Caco-2 (cell line): ENCODE data around the gene PIP4K2B. TPM values are rescaled to one million over a fixed set of nuclear protein-coding genes. Genes with fewer than 3 reads are reported as not detected.

ENCODE experiments used
- BruUV-seq: library from RNA; stranded (reverse); fragments of 400-500 nt; replicated peaks from 2 replicates; lab custom pipeline; 2021; lab: Mats Ljungman, UMichigan
- CTCF ChIA-PET: fragments of 300-600 bp; sonication (Branson Sonifier 250); formaldehyde crosslinking; loops from one replicate; lab custom pipeline; 2022; ENCODE audit warnings: antibody characterized with exemption; lab: Charles Lee
- POLR2A ChIA-PET: fragments of 300-600 bp; sonication (Branson Sonifier 250); formaldehyde crosslinking; loops from one replicate; lab custom pipeline; 2022; ENCODE audit warnings: antibody characterized with exemption; lab: Charles Lee
- DNase-seq, 2 experiments: peaks; one replicate each; pipeline versions ENCODE4 v3.0.0 to v3.0.0-alpha.2; 2020 to 2022
- H3K27me3 ChIP-seq: replicated peaks from 2 replicates; pipeline ENCODE4 v1.6.0; 2011; ENCODE audit warnings: low read length; ENCODE audit not compliant: control insufficient read depth, insufficient read depth
- H3K36me3 ChIP-seq: 2 replicates; pipeline ENCODE4 v1.5.1; 2011; ENCODE audit warnings: low read length; ENCODE audit not compliant: control insufficient read depth, insufficient read depth
- H3K4me1 ChIP-seq: fragments of 250-450 bp; sonication (Bioruptor Pico); 2 replicates; pipeline ENCODE4 v1.5.1; 2020; ENCODE audit warnings: mild to moderate bottlenecking
- H3K4me3 ChIP-seq: 2 replicates; pipeline ENCODE4 v1.5.1; 2011; ENCODE audit warnings: low read depth, mild to moderate bottlenecking, control low read depth, low read length
- H3K9me3 ChIP-seq: fragments of 250-450 bp; sonication (Bioruptor Pico); 2 replicates; pipeline ENCODE4 v1.5.1; 2020; ENCODE audit warnings: mild to moderate bottlenecking, moderate library complexity
- H3K27ac Mint-ChIP-seq: one replicate; pipeline ENCODE4 v1.8.0; 2022; ENCODE audit warnings: mixed read lengths; ENCODE audit not compliant: unreplicated experiment
- H3K27me3 Mint-ChIP-seq: one replicate; pipeline ENCODE4 v1.8.0; 2022; ENCODE audit warnings: mixed read lengths; ENCODE audit not compliant: insufficient read depth, unreplicated experiment
- H3K36me3 Mint-ChIP-seq: one replicate; pipeline ENCODE4 v1.8.0; 2022; ENCODE audit warnings: mild to moderate bottlenecking, mixed read lengths; ENCODE audit not compliant: insufficient read depth, unreplicated experiment
- H3K4me1 Mint-ChIP-seq: one replicate; pipeline ENCODE4 v1.8.0; 2022; ENCODE audit warnings: low read depth, mixed read lengths; ENCODE audit not compliant: unreplicated experiment
- H3K4me3 Mint-ChIP-seq: one replicate; pipeline ENCODE4 v1.8.0; 2022; ENCODE audit warnings: mild to moderate bottlenecking, moderate library complexity, mixed read lengths; ENCODE audit not compliant: unreplicated experiment
- H3K9me3 Mint-ChIP-seq: one replicate; pipeline ENCODE4 v1.8.0; 2022; ENCODE audit warnings: mixed read lengths; ENCODE audit not compliant: unreplicated experiment
- CTCF ChIP-seq, 2 experiments: fragments of 200-600 bp in 1 of 2; IDR thresholded peaks; 1 replicate in 1 of 2; 2 replicates in 1 of 2; pipeline versions ENCODE4 v1.5.1 to v1.8.0; 2011 to 2022; ENCODE audit warnings: antibody characterized with exemption in 1 of 2, control low read depth in 1 of 2, inconsistent platforms in 1 of 2, low read depth in 1 of 2, low read length in 1 of 2, mild to moderate bottlenecking in 1 of 2, moderate library complexity in 1 of 2; ENCODE audit not compliant: insufficient read depth in 1 of 2, severe bottlenecking in 1 of 2, unreplicated experiment in 1 of 2
- intact Hi-C: fragments of 100-400 bp; cut with micrococcal nuclease; formaldehyde crosslinking; loops from one replicate; pipeline ENCODE4 v1.10.0; 2022; ENCODE audit not compliant: unreplicated experiment
- total RNA-seq: library from RNA; stranded (reverse); gene quantifications from 2 replicates; pipeline ENCODE4 v1.2.3, GENCODE V29; 2022

Gene PIP4K2B
- total RNA-seq, 1 experiment from 2014 or later, result 39.6 TPM

GRCh38 chr17:38729886-38730525 lies 69.3 kb downstream of the PIP4K2B start, which contains the start of gene CISD3:
Gene CISD3 (plus strand): TSS chr17:38730341. CDS start chr17:38730359, 18 bp downstream.
- H3K27me3 Mint-ChIP-seq, result no peaks in the 10 kb centered on the region
- peaks cover 20% of the 10 kb centered on the region for H3K4me1 ChIP-seq
- H3K9me3 ChIP-seq, result no peaks in the 10 kb centered on the region
- H3K36me3 ChIP-seq, result no peaks in the 10 kb centered on the region; the same call in 1 of the 2 replicates
- peak within 1 kb of the TSS; percentile 85 for H3K27ac Mint-ChIP-seq
- CTCF ChIA-PET, result interaction anchor here (1.0 to 1.8 kb wide), 4 partner anchors 16 to 172 kb away, joined by 3 to 7 read pairs (median 4); partner anchors contain the start of gene MLLT6
- no TSS peak for BruUV-seq
- POLR2A ChIA-PET, result interaction anchor here (1.0 kb wide), 1 partner anchor 25 kb away, joined by 6 read pairs; the partner anchor contains the start of gene MLLT6
- peak within 1 kb of the TSS; percentile 89 for H3K4me3 Mint-ChIP-seq
- H3K4me1 Mint-ChIP-seq, result peaks cover 15% of the 10 kb centered on the region
- intact Hi-C loops, result loop anchor here (1.0 to 2.0 kb wide), 2 partner anchors 19 to 53 kb away; partner anchors contain the start of gene PCGF2
- peak; percentile 32 to 74 for TF ChIP-seq CTCF (IDR thresholded peaks at IDR 0.05; ENCODE audit: insufficient read depth in 1 of 2, low read depth in 1 of 2, low read length in 1 of 2, severe bottlenecking in 1 of 2, unreplicated experiment in 1 of 2)
- H3K4me3 ChIP-seq, result peak within 1 kb of the TSS; percentile 64
- H3K36me3 Mint-ChIP-seq, result peaks cover 50% of the 10 kb centered on the region
- no peaks in the 10 kb centered on the region for H3K9me3 Mint-ChIP-seq
- peak; percentile 84 to 95 for DNase-seq
- H3K27me3 ChIP-seq, result no peaks in the 10 kb centered on the region

GRCh38 chr17:38729368-38729885 lies 69.9 kb downstream of the PIP4K2B start:
- peaks cover 45% of the 10 kb centered on the region for H3K36me3 Mint-ChIP-seq
- no peaks in the 10 kb centered on the region for H3K27me3 Mint-ChIP-seq
- no peaks in the 10 kb centered on the region for H3K9me3 ChIP-seq
- TF ChIP-seq CTCF (IDR thresholded peaks at IDR 0.05; ENCODE audit: insufficient read depth in 1 of 2, low read depth in 1 of 2, low read length in 1 of 2, severe bottlenecking in 1 of 2, unreplicated experiment in 1 of 2), result no peak
- ChIA-PET CTCF (no interaction called here), POLR2A (no interaction called here)
- H3K4me1 Mint-ChIP-seq, result peaks cover 15% of the 10 kb centered on the region
- H3K27ac Mint-ChIP-seq, result peak overlapping the region; percentile 58
- H3K4me3 ChIP-seq, result peak overlapping the region; percentile 64
- H3K4me3 Mint-ChIP-seq, result peak overlapping the region; percentile 66
- intact Hi-C loops, result no loop called here
- H3K9me3 Mint-ChIP-seq, result no peaks in the 10 kb centered on the region
- peaks cover 20% of the 10 kb centered on the region for H3K4me1 ChIP-seq
- no peak for DNase-seq
- no peaks in the 10 kb centered on the region; the same call in 1 of the 2 replicates for H3K36me3 ChIP-seq
- no peaks in the 10 kb centered on the region for H3K27me3 ChIP-seq
- BruUV-seq, result no TSS peak

- Mint-ChIP-seq H3K4me1 (peaks cover 15% of the 10 kb centered on the region), H3K9me3 (no peaks in the 10 kb centered on the region), H3K36me3 (peaks cover 34% of the 10 kb centered on the region), H3K4me3 (peak overlapping the region; percentile 42), H3K27me3 (no peaks in the 10 kb centered on the region), H3K27ac (peak overlapping the region; percentile 58)
- Histone ChIP-seq H3K9me3 (no peaks in the 10 kb centered on the region), H3K36me3 (no peaks in the 10 kb centered on the region; the same call in 1 of the 2 replicates), H3K27me3 (no peaks in the 10 kb centered on the region), H3K4me3 (no peak overlapping the region), H3K4me1 (peaks cover 13% of the 10 kb centered on the region)
- ChIA-PET POLR2A (interaction anchor here (0.9 kb wide), 1 partner anchor 10 kb away, joined by 3 read pairs; no protein-coding TSS in a partner anchor), CTCF (no interaction called here)
- no peak for DNase-seq
- intact Hi-C loops, result no loop called here
- no TSS peak for BruUV-seq
- no peak for TF ChIP-seq CTCF (IDR thresholded peaks at IDR 0.05; ENCODE audit: insufficient read depth in 1 of 2, low read depth in 1 of 2, low read length in 1 of 2, severe bottlenecking in 1 of 2, unreplicated experiment in 1 of 2)
Measured at GRCh38 chr17:38728290-38728831, 71.0 kb downstream of the PIP4K2B start.
